HCT116 (cell line): ENCODE results near the gene CCNYL1. TPM values are rescaled to one million over a fixed set of nuclear protein-coding genes. Genes with fewer than 3 reads are reported as not detected.

Experiments used
- ATAC-seq: fragments of 200-7000 bp; cut with Tn5 transposase; 2 replicates; pipeline ENCODE4 v1.9.1; 2020; ENCODE audit warnings: mild to moderate bottlenecking, moderate library complexity
- BruUV-seq: library from RNA; stranded (reverse); fragments of 400-500 nt; replicated peaks from 2 replicates; lab custom pipeline; 2021; lab: Mats Ljungman, UMichigan
- CTCF ChIA-PET: fragments of 300-600 bp; sonication (Branson Sonifier 250); formaldehyde crosslinking; loops from one replicate; lab custom pipeline; 2021; ENCODE audit warnings: antibody characterized with exemption; lab: Charles Lee
- POLR2A ChIA-PET: fragments of 300-600, 350-600 bp; sonication (Branson Sonifier 250); formaldehyde crosslinking; loops from one replicate; lab custom pipeline; 2021; ENCODE audit warnings: antibody characterized with exemption; lab: Charles Lee
- RAD21 ChIA-PET, 2 experiments: fragments of 300-600 bp; sonication (Branson Sonifier 250); formaldehyde crosslinking; loops; one replicate each; lab custom pipeline; 2023; ENCODE audit warnings: low total read pairs in 2 of 2; ENCODE audit not compliant: uncharacterized antibody in 2 of 2, unreplicated experiment in 2 of 2, low non-redundant PET in 1 of 2; lab: Charles Lee
- DNase-seq: peaks from one replicate; pipeline ENCODE4 v3.0.0-alpha.2; 2010; ENCODE audit warnings: low read depth, low spot score
- H2AFZ ChIP-seq: fragments of 200-600 bp; shearing (Covaris generic), sonication (generic); 2 replicates; pipeline ENCODE4 v1.6.1; 2017; ENCODE audit warnings: low read depth, mixed run types, mixed read lengths, antibody characterized with exemption, low read length; ENCODE audit not compliant: poor library complexity, severe bottlenecking
- H3K27ac ChIP-seq: 2 replicates; pipeline ENCODE4 v1.5.1; 2012; ENCODE audit warnings: low read depth, low read length
- H3K27me3 ChIP-seq: fragments of 200-600 bp; sonication (generic); 2 replicates; pipeline ENCODE4 v1.6.1; 2016; ENCODE audit warnings: mixed run types, low read length, mixed read lengths; ENCODE audit not compliant: insufficient read depth
- H3K36me3 ChIP-seq, 2 experiments: fragments of 200-500 bp in 1 of 2; fragments of 200-600 bp in 1 of 2; sonication (Bioruptor generic) in 1 of 2; sonication (generic) in 1 of 2; 2 replicates each; pipeline versions ENCODE4 v1.5.1 to v1.6.1; 2014 to 2016; ENCODE audit warnings: low read length in 2 of 2, inconsistent platforms in 1 of 2, mixed read lengths in 1 of 2, mixed run types in 1 of 2; ENCODE audit not compliant: insufficient read depth in 2 of 2, control insufficient read depth in 1 of 2
- H3K4me1 ChIP-seq, 2 experiments: fragments of 200-600 bp in 1 of 2; sonication (generic) in 1 of 2; 2 replicates each; pipeline versions ENCODE4 v1.5.1 to v1.6.1; 2012 to 2017; ENCODE audit warnings: low read length in 2 of 2, inconsistent platforms in 1 of 2, mild to moderate bottlenecking in 1 of 2, mixed read lengths in 1 of 2, mixed run types in 1 of 2, moderate library complexity in 1 of 2; ENCODE audit not compliant: insufficient read depth in 2 of 2, control insufficient read depth in 1 of 2
- H3K4me2 ChIP-seq: fragments of 200-600 bp; sonication (generic); 2 replicates; pipeline ENCODE4 v1.6.1; 2017; ENCODE audit warnings: mixed run types, low read length, mixed read lengths
- H3K4me3 ChIP-seq, 2 experiments: fragments of 200-600 bp in 1 of 2; sonication (generic) in 1 of 2; replicated peaks in 1 of 2; 2 replicates each; pipeline ENCODE4 v1.5.1; 2011 to 2016; ENCODE audit warnings: low read length in 2 of 2, control low read depth in 1 of 2, low read depth in 1 of 2, mild to moderate bottlenecking in 1 of 2, mixed read lengths in 1 of 2, mixed run types in 1 of 2
- H3K79me2 ChIP-seq: fragments of 200-600 bp; sonication (generic); 2 replicates; pipeline ENCODE4 v1.6.1; 2017; ENCODE audit warnings: mild to moderate bottlenecking, mixed run types, low read length, moderate library complexity, mixed read lengths; ENCODE audit not compliant: insufficient read depth
- H3K9ac ChIP-seq: fragments of 200-600 bp; sonication (generic); 2 replicates; pipeline ENCODE4 v1.6.1; 2016; ENCODE audit warnings: low read length, mixed read lengths
- H3K9me2 ChIP-seq: fragments of 200-600 bp; sonication (generic), shearing (Covaris generic); 2 replicates; pipeline ENCODE4 v1.6.1; 2017; ENCODE audit warnings: mixed run types, mild to moderate bottlenecking, moderate library complexity; ENCODE audit not compliant: insufficient read depth
- H3K9me3 ChIP-seq, 2 experiments: fragments of 200-500 bp in 1 of 2; fragments of 200-600 bp in 1 of 2; sonication (Bioruptor generic) in 1 of 2; sonication (generic) in 1 of 2; 2 replicates each; pipeline ENCODE4 v1.6.1; 2014 to 2017; ENCODE audit warnings: low read length in 2 of 2, mixed read lengths in 2 of 2, inconsistent platforms in 1 of 2, low read depth in 1 of 2, mild to moderate bottlenecking in 1 of 2, mixed run types in 1 of 2, moderate library complexity in 1 of 2; ENCODE audit not compliant: control insufficient read depth in 1 of 2, insufficient read depth in 1 of 2
- H4K20me1 ChIP-seq: fragments of 200-600 bp; sonication (generic), shearing (Covaris generic); 2 replicates; pipeline ENCODE4 v1.6.1; 2017; ENCODE audit warnings: mixed run types, mild to moderate bottlenecking, moderate library complexity; ENCODE audit not compliant: insufficient read depth
- CEBPB ChIP-seq: IDR thresholded peaks from 2 replicates; pipeline ENCODE4 v1.6.1; 2012; ENCODE audit warnings: low read depth
- EGR1 ChIP-seq: IDR thresholded peaks from 2 replicates; pipeline ENCODE4 v1.6.1; 2012; ENCODE audit warnings: low read depth
- ELF1 ChIP-seq: IDR thresholded peaks from 2 replicates; pipeline ENCODE4 v1.6.1; 2012; ENCODE audit warnings: low read depth, borderline replicate concordance
- EZH2 ChIP-seq: fragments of 200-600 bp; sonication (generic); IDR thresholded peaks from 2 replicates; pipeline ENCODE4 v1.6.1; 2017; ENCODE audit warnings: antibody characterized with exemption, mixed run types
- FOSL1 ChIP-seq: IDR thresholded peaks from 2 replicates; pipeline ENCODE4 v1.6.1; 2012; ENCODE audit warnings: low read depth
- JUND ChIP-seq: IDR thresholded peaks from 2 replicates; pipeline ENCODE4 v1.6.1; 2012
- POLR2A ChIP-seq: IDR thresholded peaks from 2 replicates; pipeline ENCODE4 v1.7.0; 2011; ENCODE audit warnings: borderline replicate concordance; ENCODE audit not compliant: insufficient read depth, insufficient read length; ENCODE audit errors: extremely low read depth
- POLR2AphosphoS5 ChIP-seq: IDR thresholded peaks from 2 replicates; pipeline ENCODE4 v1.6.1; 2011; ENCODE audit warnings: mild to moderate bottlenecking, low read depth, low read length, moderate library complexity
- RAD21 ChIP-seq: IDR thresholded peaks from 2 replicates; pipeline ENCODE4 v1.6.1; 2012; ENCODE audit warnings: low read depth, mild to moderate bottlenecking
- SIN3A ChIP-seq: IDR thresholded peaks from 2 replicates; pipeline ENCODE4 v1.6.1; 2012; ENCODE audit warnings: low read depth
- SP1 ChIP-seq: IDR thresholded peaks from 2 replicates; pipeline ENCODE4 v1.6.1; 2012; ENCODE audit warnings: low read depth
- SRF ChIP-seq: IDR thresholded peaks from 2 replicates; pipeline ENCODE4 v1.6.1; 2012; ENCODE audit warnings: low read depth
- ZFX ChIP-seq: fragments of 450-650 bp; IDR thresholded peaks from 2 replicates; pipeline ENCODE4 v1.6.1; 2017
- intact Hi-C: fragments of 100-400 bp; cut with micrococcal nuclease; formaldehyde crosslinking; loops from 2 replicates; pipeline ENCODE4 v1.10.0; 2022
- total RNA-seq: library from RNA; stranded (reverse); gene quantifications from one replicate; pipeline ENCODE4 v1.2.1, GENCODE V29; 2021; ENCODE audit not compliant: unreplicated experiment
- TF ChIP-seq, protein P1 (sequence below): IDR thresholded peaks from 2 replicates; pipeline ENCODE4 v1.6.1; 2011; ENCODE audit warnings: mild to moderate bottlenecking, low read length, moderate library complexity; ENCODE audit not compliant: insufficient replicate concordance; ENCODE audit errors: extremely low read depth
- TF ChIP-seq, protein P2 (sequence below), 3 experiments: fragments of 200-600 bp in 1 of 3; sonication (generic) in 1 of 3; IDR thresholded peaks in 2 of 3; conservative IDR thresholded peaks in 1 of 3; 2 replicates each; pipeline ENCODE4 v1.5.1; 2012 to 2017; ENCODE audit warnings: low read depth in 2 of 3, low read length in 2 of 3, antibody characterized with exemption in 1 of 3, borderline replicate concordance in 1 of 3, control low read depth in 1 of 3, mild to moderate bottlenecking in 1 of 3, mixed read lengths in 1 of 3, mixed run types in 1 of 3, moderate library complexity in 1 of 3; ENCODE audit not compliant: insufficient read depth in 1 of 3

The CCNYL1 gene
- total RNA-seq, 1 experiment from 2014 or later, result 14.9 TPM

- RAD21 ChIA-PET, result no interaction called here
- no peak for TF ChIP-seq RAD21
- TF ChIP-seq CEBPB, result peak; percentile 13; the same call in 1 of the 2 replicates
- TF ChIP-seq SRF, result no peak
- TF ChIP-seq EGR1, result no peak
- TF ChIP-seq SP1, result no peak
- TF ChIP-seq EZH2, result no peak
- H3K36me3 ChIP-seq, result no peaks in the 10 kb centered on the region
- no peaks in the 10 kb centered on the region for H3K9me2 ChIP-seq
- ATAC-seq (peak; percentile 59), DNase-seq (no peak)
- no peak overlapping the region for H3K9ac ChIP-seq
- peak overlapping the region; percentile 13 for H2AFZ ChIP-seq
- H3K79me2 ChIP-seq, result no peaks in the 10 kb centered on the region
- no peaks in the 10 kb centered on the region for H3K27me3 ChIP-seq
- peak overlapping the region; percentile 51 for H3K4me2 ChIP-seq
- intact Hi-C loops, result no loop called here
- no peaks in the 10 kb centered on the region for H4K20me1 ChIP-seq
- BruUV-seq, result no TSS peak
- H3K27ac ChIP-seq, result no peak overlapping the region
- H3K4me3 ChIP-seq, result no peak overlapping the region
- CTCF ChIA-PET, result interaction anchor here (0.9 to 1.6 kb wide), 3 partner anchors 9 to 58 kb away, joined by 3 to 18 read pairs (median 3); partner anchors contain the start of genes CCNYL1 and METTL21A
- H3K4me1 ChIP-seq, result peaks cover 19 to 22% of the 10 kb centered on the region in 2 experiments
- POLR2A ChIA-PET, result interaction anchor here (0.6 to 1.4 kb wide), 3 partner anchors 28 to 108 kb away, joined by 3 to 5 read pairs (median 3); partner anchors contain the start of gene CCNYL1
- H3K9me3 ChIP-seq, result no peaks in the 10 kb centered on the region
These were observed 28.0 kb upstream of the CCNYL1 start for GRCh38 chr2:207683438-207683837.

GRCh38 chr2:207683879-207684627, 27.4 kb upstream of the CCNYL1 start:
- H3K4me2 ChIP-seq, result peak overlapping the region; percentile 51
- no peaks in the 10 kb centered on the region for H3K36me3 ChIP-seq
- H3K27me3 ChIP-seq, result no peaks in the 10 kb centered on the region
- H3K9ac ChIP-seq, result no peak overlapping the region
- H3K9me3 ChIP-seq, result no peaks in the 10 kb centered on the region
- H3K4me3 ChIP-seq, result peak overlapping the region in 1 of 2 experiments; percentile 13; a peak in 1 of 4 replicates
- RAD21 ChIA-PET, result no interaction called here
- intact Hi-C loops, result no loop called here
- POLR2A ChIA-PET, result interaction anchor here (0.6 to 1.4 kb wide), 3 partner anchors 27 to 108 kb away, joined by 3 to 5 read pairs (median 3); partner anchors contain the start of gene CCNYL1
- BruUV-seq, result no TSS peak
- DNase-seq, result peak; percentile 60
- peak; percentile 83 for ATAC-seq
- no peaks in the 10 kb centered on the region for H3K79me2 ChIP-seq
- H3K27ac ChIP-seq, result peak overlapping the region; percentile 35; the same call in 1 of the 2 replicates
- H3K9me2 ChIP-seq, result no peaks in the 10 kb centered on the region
- H3K4me1 ChIP-seq, result peaks cover 19 to 22% of the 10 kb centered on the region in 2 experiments
- no peaks in the 10 kb centered on the region for H4K20me1 ChIP-seq
- CTCF ChIA-PET, result interaction anchor here (0.9 to 1.6 kb wide), 3 partner anchors 8 to 59 kb away, joined by 3 to 18 read pairs (median 3); partner anchors contain the start of genes CCNYL1 and METTL21A
- peak overlapping the region; percentile 13 for H2AFZ ChIP-seq
- TF ChIP-seq POLR2AphosphoS5 (no peak; the same call in 1 of the 2 replicates), RAD21 (peak; percentile 11; the same call in 1 of the 2 replicates), JUND (peak; percentile 70), FOSL1 (peak; percentile 81), CEBPB (0 out of 2 replicates have a peak, but pooled peaks have one; percentile 17), SP1 (peak; percentile 64; the same call in 1 of the 2 replicates), ELF1 (no peak), EGR1 (no peak), ZFX (no peak), POLR2A (no peak), SIN3A (peak; percentile 76)
- TF ChIP-seq, protein P1, sequence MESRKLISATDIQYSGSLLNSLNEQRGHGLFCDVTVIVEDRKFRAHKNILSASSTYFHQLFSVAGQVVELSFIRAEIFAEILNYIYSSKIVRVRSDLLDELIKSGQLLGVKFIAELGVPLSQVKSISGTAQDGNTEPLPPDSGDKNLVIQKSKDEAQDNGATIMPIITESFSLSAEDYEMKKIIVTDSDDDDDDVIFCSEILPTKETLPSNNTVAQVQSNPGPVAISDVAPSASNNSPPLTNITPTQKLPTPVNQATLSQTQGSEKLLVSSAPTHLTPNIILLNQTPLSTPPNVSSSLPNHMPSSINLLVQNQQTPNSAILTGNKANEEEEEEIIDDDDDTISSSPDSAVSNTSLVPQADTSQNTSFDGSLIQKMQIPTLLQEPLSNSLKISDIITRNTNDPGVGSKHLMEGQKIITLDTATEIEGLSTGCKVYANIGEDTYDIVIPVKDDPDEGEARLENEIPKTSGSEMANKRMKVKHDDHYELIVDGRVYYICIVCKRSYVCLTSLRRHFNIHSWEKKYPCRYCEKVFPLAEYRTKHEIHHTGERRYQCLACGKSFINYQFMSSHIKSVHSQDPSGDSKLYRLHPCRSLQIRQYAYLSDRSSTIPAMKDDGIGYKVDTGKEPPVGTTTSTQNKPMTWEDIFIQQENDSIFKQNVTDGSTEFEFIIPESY, result no peak
- TF ChIP-seq, protein P2, sequence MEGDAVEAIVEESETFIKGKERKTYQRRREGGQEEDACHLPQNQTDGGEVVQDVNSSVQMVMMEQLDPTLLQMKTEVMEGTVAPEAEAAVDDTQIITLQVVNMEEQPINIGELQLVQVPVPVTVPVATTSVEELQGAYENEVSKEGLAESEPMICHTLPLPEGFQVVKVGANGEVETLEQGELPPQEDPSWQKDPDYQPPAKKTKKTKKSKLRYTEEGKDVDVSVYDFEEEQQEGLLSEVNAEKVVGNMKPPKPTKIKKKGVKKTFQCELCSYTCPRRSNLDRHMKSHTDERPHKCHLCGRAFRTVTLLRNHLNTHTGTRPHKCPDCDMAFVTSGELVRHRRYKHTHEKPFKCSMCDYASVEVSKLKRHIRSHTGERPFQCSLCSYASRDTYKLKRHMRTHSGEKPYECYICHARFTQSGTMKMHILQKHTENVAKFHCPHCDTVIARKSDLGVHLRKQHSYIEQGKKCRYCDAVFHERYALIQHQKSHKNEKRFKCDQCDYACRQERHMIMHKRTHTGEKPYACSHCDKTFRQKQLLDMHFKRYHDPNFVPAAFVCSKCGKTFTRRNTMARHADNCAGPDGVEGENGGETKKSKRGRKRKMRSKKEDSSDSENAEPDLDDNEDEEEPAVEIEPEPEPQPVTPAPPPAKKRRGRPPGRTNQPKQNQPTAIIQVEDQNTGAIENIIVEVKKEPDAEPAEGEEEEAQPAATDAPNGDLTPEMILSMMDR (IDR thresholded peaks at IDR 0.05 in 2 of 3, conservative IDR thresholded peaks at IDR 0.05 in 1 of 3; ENCODE audit: borderline replicate concordance in 1 of 3, insufficient read depth in 1 of 3, low read depth in 2 of 3, low read length in 2 of 3), result no peak
